H1 (cell line): Measurements from ENCODE around the gene NMD3. TPM values are rescaled to one million over a fixed set of nuclear protein-coding genes. Genes with fewer than 3 reads are reported as not detected.

Experiments used
- CTCF ChIA-PET: fragments of 300-600 bp; sonication (Branson Sonifier 250); formaldehyde crosslinking; loops from one replicate; lab custom pipeline; 2021; ENCODE audit not compliant: partially characterized antibody; lab: Charles Lee
- POLR2A ChIA-PET: fragments of 300-600 bp; sonication (Branson Sonifier 250); formaldehyde crosslinking; loops from one replicate; lab custom pipeline; 2021; ENCODE audit warnings: inconsistent platforms; ENCODE audit not compliant: partially characterized antibody; lab: Charles Lee
- DNase-seq, 2 experiments: peaks; one replicate each; pipeline versions ENCODE4 v3.0.0 to v3.0.0-alpha.2; 2010 to 2022; ENCODE audit warnings: low spot score in 2 of 2, low read depth in 1 of 2, mixed read lengths in 1 of 2
- FAIRE-seq: peaks from 2 replicates; lab custom pipeline; 2011; peaks lifted over from hg19 to GRCh38; lab: Jason Lieb, UNC
- H2AFZ ChIP-seq: 2 replicates; pipeline ENCODE4 v1.8.1; 2012; ENCODE audit warnings: low read length, inconsistent platforms
- H2AK5ac ChIP-seq: 2 replicates; pipeline ENCODE4 v1.6.1; 2013; ENCODE audit warnings: low read depth, low read length
- H2BK120ac ChIP-seq: replicated peaks from 2 replicates; pipeline ENCODE3; 2013; ENCODE audit warnings: low read depth, low read length, inconsistent platforms
- H2BK12ac ChIP-seq: 2 replicates; pipeline ENCODE4 v1.6.1; 2013; ENCODE audit warnings: low read depth, low read length
- H2BK15ac ChIP-seq: 2 replicates; pipeline ENCODE4 v1.6.1; 2013; ENCODE audit warnings: low read length
- H2BK20ac ChIP-seq: 2 replicates; pipeline ENCODE4 v1.6.1; 2013; ENCODE audit warnings: low read length
- H2BK5ac ChIP-seq: 2 replicates; pipeline ENCODE4 v1.6.1; 2013; ENCODE audit warnings: low read depth, low read length
- H3K14ac ChIP-seq: 2 replicates; pipeline ENCODE4 v1.6.1; 2013; ENCODE audit warnings: inconsistent platforms; ENCODE audit not compliant: insufficient read length
- H3K18ac ChIP-seq: 2 replicates; pipeline ENCODE4 v1.6.1; 2013; ENCODE audit warnings: low read length; ENCODE audit errors: extremely low read depth
- H3K23ac ChIP-seq: 2 replicates; pipeline ENCODE4 v1.6.1; 2013; ENCODE audit warnings: inconsistent platforms; ENCODE audit not compliant: insufficient read length
- H3K23me2 ChIP-seq: 2 replicates; pipeline ENCODE4 v1.6.1; 2013; ENCODE audit warnings: low read depth, low read length
- H3K27ac ChIP-seq: 2 replicates; pipeline ENCODE4 v1.6.1; 2011; ENCODE audit warnings: low read depth, low read length, inconsistent platforms
- H3K27me3 ChIP-seq, 4 experiments: replicated peaks in 1 of 4; 1 replicate in 1 of 4; 2 replicates in 3 of 4; pipeline versions ENCODE4 v1.6.1 to v1.8.1; 2011 to 2013; ENCODE audit warnings: low read length in 3 of 4, mild to moderate bottlenecking in 3 of 4, inconsistent platforms in 2 of 4, mixed read lengths in 2 of 4, moderate library complexity in 1 of 4; ENCODE audit not compliant: control insufficient read depth in 3 of 4, insufficient read depth in 3 of 4; ENCODE audit errors: extremely low read depth in 1 of 4
- H3K36me3 ChIP-seq, 4 experiments: 2 replicates each; pipeline versions ENCODE4 v1.6.1 to v1.8.1; 2011 to 2013; ENCODE audit warnings: mild to moderate bottlenecking in 4 of 4, low read length in 3 of 4, moderate library complexity in 2 of 4, control low read depth in 1 of 4, inconsistent platforms in 1 of 4; ENCODE audit not compliant: insufficient read depth in 4 of 4, control insufficient read depth in 2 of 4
- H3K4ac ChIP-seq: replicated peaks from 2 replicates; pipeline ENCODE3; 2013; ENCODE audit warnings: low read length, low read depth, mixed read lengths, inconsistent platforms; ENCODE audit not compliant: insufficient read length
- H3K4me1 ChIP-seq, 4 experiments: replicated peaks in 1 of 4; 1 replicate in 1 of 4; 2 replicates in 3 of 4; pipeline versions ENCODE4 v1.6.1 to v1.8.1; 2011 to 2013; ENCODE audit warnings: low read length in 3 of 4, inconsistent platforms in 2 of 4, mixed read lengths in 1 of 4; ENCODE audit not compliant: insufficient read depth in 4 of 4, control insufficient read depth in 3 of 4
- H3K4me2 ChIP-seq, 2 experiments: 2 replicates each; pipeline versions ENCODE4 v1.6.1 to v1.8.1; 2011 to 2013; ENCODE audit warnings: low read depth in 2 of 2, low read length in 2 of 2, control low read depth in 1 of 2, inconsistent platforms in 1 of 2, mild to moderate bottlenecking in 1 of 2; ENCODE audit not compliant: insufficient read depth in 1 of 2
- H3K4me3 ChIP-seq, 4 experiments: fragments of 200-600, 300-600 bp in 1 of 4; sonication (generic), shearing (Covaris generic), sonication (Bioruptor Twin) in 1 of 4; 2 replicates each; pipeline versions ENCODE4 v1.5.1 to v1.8.1; 2011 to 2016; ENCODE audit warnings: low read length in 4 of 4, low read depth in 3 of 4, control low read depth in 2 of 4, inconsistent platforms in 2 of 4, mild to moderate bottlenecking in 2 of 4, mixed read lengths in 1 of 4, moderate library complexity in 1 of 4; ENCODE audit not compliant: insufficient read depth in 2 of 4; ENCODE audit errors: extremely low read depth in 1 of 4
- H3K56ac ChIP-seq: replicated peaks from 2 replicates; pipeline ENCODE3; 2013; ENCODE audit warnings: low read depth, mild to moderate bottlenecking, mixed read lengths, low read length, inconsistent platforms; ENCODE audit not compliant: insufficient read length
- H3K79me1 ChIP-seq: 2 replicates; pipeline ENCODE4 v1.6.1; 2013; ENCODE audit warnings: low read depth, low read length, control low read depth
- H3K79me2 ChIP-seq, 2 experiments: 2 replicates each; pipeline versions ENCODE4 v1.6.1 to v1.8.1; 2012 to 2013; ENCODE audit warnings: low read length in 2 of 2, mild to moderate bottlenecking in 2 of 2, inconsistent platforms in 1 of 2; ENCODE audit not compliant: insufficient read depth in 2 of 2, control insufficient read depth in 1 of 2
- H3K9ac ChIP-seq, 4 experiments: replicated peaks in 1 of 4; 1 replicate in 1 of 4; 2 replicates in 3 of 4; pipeline versions ENCODE4 v1.6.1 to v1.8.1; 2011 to 2013; ENCODE audit warnings: low read depth in 3 of 4, low read length in 3 of 4, control low read depth in 2 of 4, mild to moderate bottlenecking in 2 of 4, moderate library complexity in 2 of 4, inconsistent platforms in 1 of 4; ENCODE audit errors: extremely low read depth in 1 of 4
- H3K9me3 ChIP-seq, 2 experiments: 2 replicates each; pipeline versions ENCODE4 v1.6.1 to v1.8.1; 2012 to 2013; ENCODE audit warnings: mild to moderate bottlenecking in 2 of 2, moderate library complexity in 2 of 2, control low read depth in 1 of 2, inconsistent platforms in 1 of 2, low read depth in 1 of 2, low read length in 1 of 2, mixed read lengths in 1 of 2; ENCODE audit not compliant: insufficient read depth in 2 of 2
- H4K20me1 ChIP-seq, 2 experiments: replicated peaks in 1 of 2; 2 replicates each; pipeline versions ENCODE3 to v1.8.1; 2011 to 2013; ENCODE audit warnings: inconsistent platforms in 2 of 2, low read length in 2 of 2, mild to moderate bottlenecking in 1 of 2; ENCODE audit not compliant: insufficient read depth in 2 of 2, control insufficient read depth in 1 of 2
- H4K5ac ChIP-seq: 2 replicates; pipeline ENCODE4 v1.6.1; 2013; ENCODE audit warnings: low read length, low read depth, mixed read lengths, inconsistent platforms; ENCODE audit not compliant: insufficient read length
- H4K8ac ChIP-seq: 2 replicates; pipeline ENCODE4 v1.8.0; 2013; ENCODE audit warnings: mild to moderate bottlenecking, moderate library complexity, low read length, inconsistent platforms; ENCODE audit not compliant: insufficient read depth; ENCODE audit errors: extremely low read depth
- H4K91ac ChIP-seq: replicated peaks from 2 replicates; pipeline ENCODE3; 2013; ENCODE audit warnings: low read length, mixed read lengths, inconsistent platforms; ENCODE audit not compliant: insufficient read length
- BRCA1 ChIP-seq: IDR thresholded peaks from 2 replicates; pipeline ENCODE4 v1.6.1; 2012; ENCODE audit warnings: low read depth, low read length, improper control_type of control experiment
- CBX5 ChIP-seq: fragments of 300-800, 300-1000 bp; sonication (generic); IDR thresholded peaks from 2 replicates; pipeline ENCODE4 v1.7.1; 2016; ENCODE audit warnings: antibody characterized with exemption, low read length, low read depth
- CBX8 ChIP-seq: fragments of 300-800, 300-1000 bp; sonication (generic); IDR thresholded peaks from 2 replicates; pipeline ENCODE4 v1.7.1; 2016; ENCODE audit warnings: low read depth, low read length, borderline replicate concordance
- CEBPB ChIP-seq: IDR thresholded peaks from 2 replicates; pipeline ENCODE4 v1.6.1; 2012; ENCODE audit warnings: low read depth, low read length
- HDAC6 ChIP-seq: IDR thresholded peaks from one replicate; pipeline ENCODE4 v1.7.1; 2012; ENCODE audit warnings: low read depth, mild to moderate bottlenecking, inconsistent platforms, low read length, moderate library complexity
- JUN ChIP-seq: IDR thresholded peaks from 2 replicates; pipeline ENCODE4 v1.6.1; 2011; ENCODE audit warnings: low read depth, mild to moderate bottlenecking, improper control_type of control experiment, low read length
- JUND ChIP-seq: IDR thresholded peaks from 2 replicates; pipeline ENCODE4 v1.6.1; 2011; ENCODE audit warnings: mild to moderate bottlenecking, improper control_type of control experiment, low read length
- NANOG ChIP-seq: IDR thresholded peaks from 2 replicates; pipeline ENCODE4 v1.6.1; 2011; ENCODE audit warnings: low read length, low read depth, mild to moderate bottlenecking, inconsistent platforms; ENCODE audit not compliant: insufficient read depth, poor library complexity, severe bottlenecking
- PHF8 ChIP-seq: fragments of 200-600 bp; sonication (generic); conservative IDR thresholded peaks from 2 replicates; pipeline ENCODE4 v1.7.1; 2012; ENCODE audit warnings: low read depth, mild to moderate bottlenecking, inconsistent platforms, low read length, moderate library complexity
- POLR2AphosphoS5 ChIP-seq: IDR thresholded peaks from 2 replicates; pipeline ENCODE4 v1.6.1; 2011; ENCODE audit warnings: low read depth, low read length
- SIRT6 ChIP-seq: IDR thresholded peaks from one replicate; pipeline ENCODE4 v1.7.1; 2012; ENCODE audit warnings: low read length, inconsistent platforms
- WGBS, 2 experiments: shearing (Covaris generic) in 1 of 2; methylation state at CpG; one replicate each; pipeline versions ENCODE4 v1.1.6 to v1.1.7; 2013 to 2015; ENCODE audit warnings: low lambda C conversion rate in 2 of 2, mixed read lengths in 2 of 2, inconsistent platforms in 1 of 2, low coverage in 1 of 2, missing lambda C conversion rate in 1 of 2; ENCODE audit not compliant: insufficient replicate concordance in 2 of 2, insufficient coverage in 1 of 2, insufficient read length in 1 of 2; ENCODE audit errors: extremely low coverage in 1 of 2, missing lambda C conversion rate in 1 of 2; 5-methylcytosine and 5-hydroxymethylcytosine counted together
- polyA plus RNA-seq, 7 experiments: library from polyadenylated mRNA; depleted of rRNA in 3 of 7; stranded (reverse) in 5 of 7; unstranded in 2 of 7; fragments of >200 nt in 5 of 7; fragments of 200-250 nt in 2 of 7; gene quantifications; 1 replicate in 5 of 7; 2 replicates in 1 of 7; 4 replicates in 1 of 7; pipeline versions ENCODE4 v1.2.1 to v1.2.3, GENCODE V29; 2011 to 2013; ENCODE audit warnings: missing spikeins in 2 of 7, mixed read lengths in 2 of 7
- total RNA-seq: library from RNA; stranded (reverse); fragmentation: NEBNext Ultra II Directional; extraction: Animal tissue kit (Norgen Biotek cat#: 25700); gene quantifications from 2 replicates; pipeline ENCODE4 v1.2.1, GENCODE V29; 2021

Gene NMD3
- total and polyA plus RNA-seq, 2 of the 8 experiments (the other 6 are each of a cell fraction or from before 2014, with no cell fraction given): 12.1 to 64.2 TPM

- no peaks in the 10 kb centered on the region for H3K9me3 ChIP-seq
- no peak overlapping the region for H2AFZ ChIP-seq
- H3K23me2 ChIP-seq: no peaks in the 10 kb centered on the region
- peaks cover 0 to 69% (median 19%) of the 10 kb centered on the region in 4 experiments; a peak in 7 of 8 replicates for H3K36me3 ChIP-seq
- DNase-seq (no peak), FAIRE-seq (no peak)
- no peak overlapping the region for H4K91ac ChIP-seq
- H3K4me2 ChIP-seq: no peak overlapping the region
- no peak overlapping the region for H3K18ac ChIP-seq
- ChIA-PET POLR2A (interaction anchor here (1.4 kb wide), 1 partner anchor 23 kb away, joined by 6 read pairs; the partner anchor contains the start of gene NMD3), CTCF (interaction anchor here (1.0 to 2.0 kb wide), 2 partner anchors 13 to 16 kb away, joined by 3 to 6 read pairs; no protein-coding TSS in a partner anchor)
- H2BK20ac ChIP-seq: no peak overlapping the region
- no peak overlapping the region for H2BK120ac ChIP-seq
- H4K8ac ChIP-seq: no peak overlapping the region
- H2BK12ac ChIP-seq: no peak overlapping the region
- no peak overlapping the region for H3K14ac ChIP-seq
- H3K9ac ChIP-seq: no peak overlapping the region
- H2AK5ac ChIP-seq: no peak overlapping the region
- H3K4me1 ChIP-seq: no peaks in the 10 kb centered on the region
- no peak overlapping the region for H2BK15ac ChIP-seq
- WGBS, 2 experiments: 86% methylated on average over 2 of the region's 2 CpGs; no CpG with 5 or more reads in 1 of the 2 experiments
- H3K56ac ChIP-seq: no peak overlapping the region
- no peak overlapping the region for H3K4me3 ChIP-seq
- H2BK5ac ChIP-seq: no peak overlapping the region
- no peak overlapping the region for H3K23ac ChIP-seq
- no peak overlapping the region for H4K5ac ChIP-seq
- TF ChIP-seq CEBPB: no peak
- TF ChIP-seq BRCA1: no peak
- no peak for TF ChIP-seq JUND
- no peak for TF ChIP-seq POLR2AphosphoS5
- TF ChIP-seq CBX5: no peak
- TF ChIP-seq CBX8: no peak
- TF ChIP-seq PHF8: no peak
- TF ChIP-seq HDAC6: no peak
- no peak for TF ChIP-seq JUN
- TF ChIP-seq NANOG: no peak
- TF ChIP-seq SIRT6: no peak
- no peak overlapping the region for H3K4ac ChIP-seq
- no peaks in the 10 kb centered on the region for H3K27me3 ChIP-seq
- no peaks in the 10 kb centered on the region for H3K79me2 ChIP-seq
- no peaks in the 10 kb centered on the region for H3K79me1 ChIP-seq
- H3K27ac ChIP-seq: no peak overlapping the region
- peaks cover 0 to 3% of the 10 kb centered on the region in 2 experiments for H4K20me1 ChIP-seq
These were observed 23.4 kb downstream of the NMD3 start for GRCh38 chr3:161244538-161244937.
